Adrenal gland (tissue), 12 donors: ENCODE results near the gene KCNH6. TPM values are rescaled to one million over a fixed set of nuclear protein-coding genes. Genes with fewer than 3 reads are reported as not detected.

Experiments
- DNase-seq, 7 donors: peaks; one replicate each; pipeline ENCODE4 v3.0.0-alpha.2; 2019 to 2020
- H3K27ac ChIP-seq, 5 donors: fragments of 200-600 bp; sonication (generic) in 4 of 5; 1 replicate in 3 of 5; 2 replicates in 2 of 5; pipeline versions ENCODE4 v1.5.1 to v1.8.0; 2016 to 2020; ENCODE audit warnings: mild to moderate bottlenecking in 1 of 5
- H3K27me3 ChIP-seq: fragments of 200-600 bp; 2 replicates; pipeline ENCODE4 v1.8.0; 2021
- H3K36me3 ChIP-seq, 2 donors: fragments of 200-600 bp; replicated peaks in 1 of 2; 1 replicate in 1 of 2; 2 replicates in 1 of 2; pipeline versions ENCODE4 v1.5.1 to v1.8.0; 2018 to 2022
- H3K4me1 ChIP-seq, 2 donors: fragments of 200-600 bp; replicated peaks in 1 of 2; 1 replicate in 1 of 2; 2 replicates in 1 of 2; pipeline versions ENCODE4 v1.5.1 to v1.8.0; 2018 to 2021
- H3K4me3 ChIP-seq, 4 donors: fragments of 200-600 bp; sonication (generic) in 3 of 4; one replicate each; pipeline ENCODE4 v1.5.1; 2016 to 2018
- H3K9me3 ChIP-seq, 3 donors: fragments of 200-600 bp; sonication (generic) in 1 of 3; replicated peaks in 1 of 3; 1 replicate in 2 of 3; 2 replicates in 1 of 3; pipeline versions ENCODE4 v1.5.1 to v1.8.0; 2016 to 2021
- POLR2A ChIP-seq, 2 donors: fragments of 450-650 bp; IDR thresholded peaks; one replicate each; pipeline ENCODE4 v1.6.1; 2017; ENCODE audit warnings: antibody characterized with exemption in 2 of 2, mild to moderate bottlenecking in 2 of 2, moderate library complexity in 1 of 2
- WGBS, 4 donors: extraction: QIAGEN DNeasy Blood & Tissue Kit in 2 of 4; methylation state at CpG; one replicate each; pipeline versions ENCODE4 v1.1.5 to v1.1.7; 2013 to 2017; 5-methylcytosine and 5-hydroxymethylcytosine counted together
- intact Hi-C, 2 donors: fragments of 100-400 bp; cut with DNase I; formaldehyde crosslinking; loops; one replicate each; pipeline versions ENCODE4 v1.14.1 to v1.15.0; 2022 to 2023
- polyA plus RNA-seq, 3 donors: library from polyadenylated mRNA; stranded (reverse); fragments of 200-250 nt in 2 of 3; fragments of 350-450 nt in 1 of 3; fragmentation: Illumina TruSeq in 1 of 3; extraction: RNeasy Lipid Tissue Mini Kit (QIAGEN cat#74804) in 1 of 3; gene quantifications; one replicate each; pipeline ENCODE4 v1.2.3, GENCODE V29; 2013 to 2014
- total RNA-seq, 9 donors: library from RNA; depleted of rRNA in 4 of 9; stranded (reverse); fragments of >200 nt in 4 of 9; fragments of 120-200 nt in 1 of 9; fragmentation: NEBNext Ultra II Directional in 1 of 9; extraction: Animal tissue kit (Norgen Biotek cat#: 25700) in 1 of 9; gene quantifications; one replicate each; pipeline versions ENCODE4 v1.1.0 to v1.2.4, GENCODE V29; 2013 to 2023
- TF ChIP-seq, protein P1 (sequence below), 6 experiments: fragments of 450-650 bp in 4 of 6; fragments of 200-600 bp in 2 of 6; sonication (generic) in 1 of 6; IDR thresholded peaks; 1 replicate in 5 of 6; 2 replicates in 1 of 6; pipeline versions ENCODE4 v1.5.1 to v1.8.0; 2016 to 2021; ENCODE audit warnings: antibody characterized with exemption in 6 of 6, mild to moderate bottlenecking in 2 of 6, moderate library complexity in 1 of 6
- donor health status: healthy with polysubstance abuse.
- donor health status: Bipolar disorder and iron deficiency.
- donor health status: DM: yes; HTN: yes; CAD: no.
- donor health status: DM: no; HTN: no; CAD: no.
- donor health status: DM: no; HTN: no; CAD: no.
- donor health status: DM: yes; HTN: yes; CAD: no.

Gene KCNH6
- total and polyA plus RNA-seq, 12 donors = 0.11 to 0.41 (median 0.32) TPM; not detected in 7

DNA sequence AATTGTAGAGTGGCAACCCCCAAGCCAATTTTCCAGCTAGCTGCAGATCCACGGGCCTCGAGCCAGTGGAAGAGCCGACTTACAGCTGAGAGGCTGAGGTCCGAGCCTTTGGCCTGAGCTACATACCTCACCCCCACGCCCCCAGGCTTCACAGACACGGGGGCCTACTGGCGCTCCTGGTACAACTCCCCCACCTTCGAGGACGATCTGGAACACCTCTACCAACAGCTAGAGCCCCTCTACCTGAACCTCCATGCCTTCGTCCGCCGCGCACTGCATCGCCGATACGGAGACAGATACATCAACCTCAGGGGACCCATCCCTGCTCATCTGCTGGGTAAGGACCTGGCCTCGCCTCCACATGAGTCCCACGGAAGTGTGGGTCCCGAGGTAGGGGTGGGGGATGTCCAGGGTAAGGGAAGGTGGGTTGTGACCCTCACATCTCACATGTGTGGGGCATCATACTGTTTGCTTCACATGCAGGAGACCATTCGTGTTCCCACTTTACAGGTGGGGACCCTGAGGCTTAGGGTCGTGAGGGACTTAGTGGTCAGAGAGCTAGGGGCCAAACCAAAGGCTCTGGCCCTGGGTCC lies 42.9 kb upstream of the KCNH6 start:
- no peaks in the 10 kb centered on the region for H3K36me3 ChIP-seq
- intact Hi-C loops = loop anchor here (2.0 to 10.0 kb wide), 2 partner anchors 55 to 135 kb away; no protein-coding TSS in a partner anchor
- 78 to 88% (median 86%) methylated on average over 16 to 21 of the region's 21 CpGs for WGBS, 4 donors
- no peak overlapping the region for H3K27ac ChIP-seq
- no peaks in the 10 kb centered on the region for H3K27me3 ChIP-seq
- no peak for DNase-seq
- no peak for TF ChIP-seq POLR2A (IDR thresholded peaks at IDR 0.05)
- H3K4me3 ChIP-seq = no peak overlapping the region
- H3K9me3 ChIP-seq = no peaks in the 10 kb centered on the region
- peaks cover 8 to 25% of the 10 kb centered on the region in 2 donors for H3K4me1 ChIP-seq

DNA sequence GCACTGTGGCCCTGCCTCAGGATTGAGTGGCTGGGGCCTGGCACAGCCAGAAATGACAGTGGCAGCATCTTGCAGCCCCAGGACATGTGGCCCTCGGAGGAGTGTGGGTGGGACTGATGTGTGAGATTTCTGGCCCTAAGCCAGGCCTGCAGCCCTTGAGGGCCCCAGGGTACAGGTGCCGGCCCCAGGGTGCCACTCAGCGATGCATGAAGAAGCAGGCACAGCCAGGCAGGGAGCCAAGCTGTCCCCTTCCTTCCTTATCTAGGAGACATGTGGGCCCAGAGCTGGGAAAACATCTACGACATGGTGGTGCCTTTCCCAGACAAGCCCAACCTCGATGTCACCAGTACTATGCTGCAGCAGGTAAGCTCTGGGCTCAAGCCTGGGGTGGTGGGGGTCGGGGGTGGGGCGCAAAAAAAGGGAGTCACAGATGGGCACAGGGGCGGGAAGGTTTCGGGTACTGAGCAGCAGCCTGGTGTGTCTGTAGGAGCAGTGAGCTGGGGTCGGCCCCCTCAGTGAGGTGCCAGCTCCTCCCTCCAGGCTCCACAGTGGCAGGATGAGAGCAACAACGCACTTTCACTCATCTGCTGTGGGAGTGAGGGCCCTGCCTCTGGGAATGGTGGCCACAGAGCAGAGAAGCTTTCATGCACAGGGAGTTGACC lies 42.2 kb upstream of the KCNH6 start:
- no peak overlapping the region for H3K4me3 ChIP-seq
- no peaks in the 10 kb centered on the region for H3K9me3 ChIP-seq
- intact Hi-C loops = loop anchor here (2.0 to 10.0 kb wide), 2 partner anchors 56 to 134 kb away; no protein-coding TSS in a partner anchor
- H3K4me1 ChIP-seq = peaks cover 7 to 18% of the 10 kb centered on the region in 2 donors
- 73 to 85% (median 81%) methylated on average over 8 to 11 of the region's 11 CpGs for WGBS, 4 donors
- DNase-seq = no peak
- TF ChIP-seq POLR2A (IDR thresholded peaks at IDR 0.05) = no peak
- TF ChIP-seq, protein P1, sequence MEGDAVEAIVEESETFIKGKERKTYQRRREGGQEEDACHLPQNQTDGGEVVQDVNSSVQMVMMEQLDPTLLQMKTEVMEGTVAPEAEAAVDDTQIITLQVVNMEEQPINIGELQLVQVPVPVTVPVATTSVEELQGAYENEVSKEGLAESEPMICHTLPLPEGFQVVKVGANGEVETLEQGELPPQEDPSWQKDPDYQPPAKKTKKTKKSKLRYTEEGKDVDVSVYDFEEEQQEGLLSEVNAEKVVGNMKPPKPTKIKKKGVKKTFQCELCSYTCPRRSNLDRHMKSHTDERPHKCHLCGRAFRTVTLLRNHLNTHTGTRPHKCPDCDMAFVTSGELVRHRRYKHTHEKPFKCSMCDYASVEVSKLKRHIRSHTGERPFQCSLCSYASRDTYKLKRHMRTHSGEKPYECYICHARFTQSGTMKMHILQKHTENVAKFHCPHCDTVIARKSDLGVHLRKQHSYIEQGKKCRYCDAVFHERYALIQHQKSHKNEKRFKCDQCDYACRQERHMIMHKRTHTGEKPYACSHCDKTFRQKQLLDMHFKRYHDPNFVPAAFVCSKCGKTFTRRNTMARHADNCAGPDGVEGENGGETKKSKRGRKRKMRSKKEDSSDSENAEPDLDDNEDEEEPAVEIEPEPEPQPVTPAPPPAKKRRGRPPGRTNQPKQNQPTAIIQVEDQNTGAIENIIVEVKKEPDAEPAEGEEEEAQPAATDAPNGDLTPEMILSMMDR (IDR thresholded peaks at IDR 0.05) = no peak
- H3K36me3 ChIP-seq = no peaks in the 10 kb centered on the region
- no peak overlapping the region for H3K27ac ChIP-seq
- H3K27me3 ChIP-seq = no peaks in the 10 kb centered on the region

DNA sequence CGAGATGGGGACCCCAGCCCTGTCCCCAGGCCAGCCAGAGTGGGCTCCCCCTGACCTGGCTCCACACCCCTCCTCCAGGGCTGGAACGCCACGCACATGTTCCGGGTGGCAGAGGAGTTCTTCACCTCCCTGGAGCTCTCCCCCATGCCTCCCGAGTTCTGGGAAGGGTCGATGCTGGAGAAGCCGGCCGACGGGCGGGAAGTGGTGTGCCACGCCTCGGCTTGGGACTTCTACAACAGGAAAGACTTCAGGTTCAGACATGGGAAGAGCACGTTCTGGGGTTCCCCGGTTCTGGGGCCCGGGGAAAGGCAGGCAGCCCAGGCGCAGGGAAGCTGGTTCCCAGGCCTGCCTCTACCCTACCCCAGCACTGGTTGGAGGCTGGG lies 41.7 kb upstream of the KCNH6 start:
- Histone ChIP-seq H3K9me3 (no peaks in the 10 kb centered on the region), H3K4me3 (no peak overlapping the region), H3K4me1 (peaks cover 7 to 16% of the 10 kb centered on the region in 2 donors), H3K27me3 (no peaks in the 10 kb centered on the region), H3K27ac (no peak overlapping the region), H3K36me3 (no peaks in the 10 kb centered on the region)
- no peak for DNase-seq
- TF ChIP-seq, protein P1 (IDR thresholded peaks at IDR 0.05) = no peak
- no peak for TF ChIP-seq POLR2A (IDR thresholded peaks at IDR 0.05)
- WGBS, 4 donors = 86 to 97% (median 91%) methylated on average over 10 to 16 of the region's 16 CpGs
- intact Hi-C loops = loop anchor here (2.0 to 10.0 kb wide), 2 partner anchors 57 to 133 kb away; no protein-coding TSS in a partner anchor

DNA sequence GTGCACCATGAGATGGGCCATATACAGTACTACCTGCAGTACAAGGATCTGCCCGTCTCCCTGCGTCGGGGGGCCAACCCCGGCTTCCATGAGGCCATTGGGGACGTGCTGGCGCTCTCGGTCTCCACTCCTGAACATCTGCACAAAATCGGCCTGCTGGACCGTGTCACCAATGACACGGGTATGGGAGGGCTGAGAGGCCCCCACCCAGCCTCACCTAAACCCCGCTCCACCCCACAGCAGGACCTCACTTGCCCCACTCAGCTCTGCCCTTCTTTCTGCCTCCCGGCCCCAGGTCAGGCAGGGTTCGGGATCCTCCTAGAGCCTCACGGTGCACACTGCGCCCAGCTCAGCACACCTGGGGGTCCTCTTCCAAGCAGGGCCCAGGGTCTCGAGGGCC lies 40.6 kb upstream of the KCNH6 start:
- peaks cover 6 to 14% of the 10 kb centered on the region in 2 donors for H3K4me1 ChIP-seq
- H3K9me3 ChIP-seq = no peaks in the 10 kb centered on the region
- no peaks in the 10 kb centered on the region for H3K36me3 ChIP-seq
- intact Hi-C loops = loop anchor here in 1 of 2 donors (10.0 kb wide), 1 partner anchor 132 kb away; no protein-coding TSS in a partner anchor
- H3K27me3 ChIP-seq = no peaks in the 10 kb centered on the region
- no peak for TF ChIP-seq POLR2A (IDR thresholded peaks at IDR 0.05)
- TF ChIP-seq, protein P1 (IDR thresholded peaks at IDR 0.05) = no peak
- WGBS, 4 donors = 78 to 87% (median 82%) methylated on average over 12 to 16 of the region's 16 CpGs
- no peak overlapping the region for H3K4me3 ChIP-seq
- DNase-seq = no peak
- no peak overlapping the region for H3K27ac ChIP-seq
